Stomach (tissue), 4 donors: ENCODE measurements around the gene RNLS.

Source experiments
- POLR2AphosphoS5 ChIP-seq, 3 donors: sonication (generic); formaldehyde crosslinking; IDR thresholded peaks; one replicate each; pipeline ENCODE4 v1.6.1; 2016; ENCODE audit warnings: antibody characterized with exemption in 3 of 3
- TF ChIP-seq, protein P1 (sequence below), 7 experiments: fragments of 450-650 bp in 4 of 7; fragments of 200-600 bp in 3 of 7; sonication (generic) in 3 of 7; IDR thresholded peaks; one replicate each; pipeline ENCODE4 v1.5.1; 2016 to 2019; ENCODE audit warnings: antibody characterized with exemption in 7 of 7, control low read depth in 2 of 7, mild to moderate bottlenecking in 1 of 7

DNA sequence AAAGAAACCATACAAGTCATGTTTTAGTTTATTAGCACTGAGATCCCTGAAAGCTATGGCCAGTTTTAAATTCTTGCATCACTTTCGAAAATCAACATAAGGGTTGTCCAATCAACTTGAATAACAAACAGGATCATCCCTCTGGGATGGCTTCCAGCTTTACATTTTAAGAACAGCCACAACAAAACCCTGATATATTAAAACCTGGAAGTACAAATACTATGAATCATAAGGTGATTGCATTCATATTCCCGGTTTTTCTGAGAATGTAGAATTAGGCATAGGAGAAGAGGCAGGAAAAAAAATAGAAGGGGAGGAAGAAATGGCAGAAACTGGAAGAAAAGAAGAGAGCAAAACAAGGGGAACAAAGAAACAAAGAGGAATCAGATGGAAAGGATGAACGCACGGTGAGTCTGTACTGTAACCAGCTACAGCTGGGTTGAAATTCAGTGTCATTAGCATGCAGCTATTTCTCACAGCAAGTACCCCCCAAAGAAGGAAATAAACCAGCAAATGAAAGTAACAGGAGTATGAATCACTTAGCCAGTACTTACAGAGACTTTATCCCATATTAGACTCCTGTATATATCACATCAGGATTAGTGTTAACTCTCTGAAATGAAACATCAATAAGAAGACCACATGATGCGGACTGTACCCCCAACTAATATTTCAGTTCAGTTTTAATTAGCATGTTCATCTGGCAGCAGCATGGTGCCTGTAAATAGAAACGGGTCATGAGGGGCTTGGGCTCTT lies 301.3 kb downstream of the RNLS start:
- TF ChIP-seq POLR2AphosphoS5 (IDR thresholded peaks at IDR 0.05) = no peak
- TF ChIP-seq, protein P1, sequence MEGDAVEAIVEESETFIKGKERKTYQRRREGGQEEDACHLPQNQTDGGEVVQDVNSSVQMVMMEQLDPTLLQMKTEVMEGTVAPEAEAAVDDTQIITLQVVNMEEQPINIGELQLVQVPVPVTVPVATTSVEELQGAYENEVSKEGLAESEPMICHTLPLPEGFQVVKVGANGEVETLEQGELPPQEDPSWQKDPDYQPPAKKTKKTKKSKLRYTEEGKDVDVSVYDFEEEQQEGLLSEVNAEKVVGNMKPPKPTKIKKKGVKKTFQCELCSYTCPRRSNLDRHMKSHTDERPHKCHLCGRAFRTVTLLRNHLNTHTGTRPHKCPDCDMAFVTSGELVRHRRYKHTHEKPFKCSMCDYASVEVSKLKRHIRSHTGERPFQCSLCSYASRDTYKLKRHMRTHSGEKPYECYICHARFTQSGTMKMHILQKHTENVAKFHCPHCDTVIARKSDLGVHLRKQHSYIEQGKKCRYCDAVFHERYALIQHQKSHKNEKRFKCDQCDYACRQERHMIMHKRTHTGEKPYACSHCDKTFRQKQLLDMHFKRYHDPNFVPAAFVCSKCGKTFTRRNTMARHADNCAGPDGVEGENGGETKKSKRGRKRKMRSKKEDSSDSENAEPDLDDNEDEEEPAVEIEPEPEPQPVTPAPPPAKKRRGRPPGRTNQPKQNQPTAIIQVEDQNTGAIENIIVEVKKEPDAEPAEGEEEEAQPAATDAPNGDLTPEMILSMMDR (IDR thresholded peaks at IDR 0.05) = no peak
